Activated CD4-positive, alpha-beta T cell treated with anti-CD3 and anti-CD28 coated beads, Interleukin-2, amount 50 U/mL, for 24 hours (primary cell): ENCODE measurements around the gene HUNK.
"Not testable (repeated sequence)": the region's sequence is repeated elsewhere in the genome, so short reads cannot be mapped to it uniquely, and the experiment has no call there.

Experiments used
- DNase-seq, 2 donors: peaks; one replicate each; pipeline ENCODE4 v3.0.0-alpha.2; 2020; ENCODE audit warnings: low read depth in 1 of 2, low spot score in 1 of 2

HUNK gene

DNA sequence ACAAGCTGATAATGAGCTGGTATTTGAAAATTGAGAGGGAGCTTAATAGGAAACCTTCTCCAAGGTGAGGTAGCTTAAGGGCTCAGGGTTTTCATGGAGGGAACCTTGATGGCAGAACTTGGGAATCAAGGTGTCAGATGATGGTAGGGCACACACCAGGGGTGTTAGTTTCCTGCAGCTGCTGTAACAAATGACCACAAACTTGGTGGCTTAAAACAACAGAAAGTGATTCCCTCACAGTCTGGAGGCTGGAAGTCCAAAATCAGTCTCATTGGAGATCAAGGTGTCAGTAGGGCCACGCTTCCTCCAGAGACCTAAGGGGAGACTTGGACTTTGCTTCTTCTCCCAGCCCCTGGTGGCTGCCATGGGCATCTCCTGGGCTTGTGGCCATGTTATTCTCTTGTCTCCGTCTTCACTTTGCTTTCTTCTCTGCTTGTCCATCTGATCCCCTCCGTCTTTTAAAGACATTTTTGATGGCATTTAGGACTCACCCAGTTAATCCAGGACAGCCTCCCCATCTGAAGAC, 45.5 kb downstream of the HUNK start:
- DNase-seq, result no peak

DNA sequence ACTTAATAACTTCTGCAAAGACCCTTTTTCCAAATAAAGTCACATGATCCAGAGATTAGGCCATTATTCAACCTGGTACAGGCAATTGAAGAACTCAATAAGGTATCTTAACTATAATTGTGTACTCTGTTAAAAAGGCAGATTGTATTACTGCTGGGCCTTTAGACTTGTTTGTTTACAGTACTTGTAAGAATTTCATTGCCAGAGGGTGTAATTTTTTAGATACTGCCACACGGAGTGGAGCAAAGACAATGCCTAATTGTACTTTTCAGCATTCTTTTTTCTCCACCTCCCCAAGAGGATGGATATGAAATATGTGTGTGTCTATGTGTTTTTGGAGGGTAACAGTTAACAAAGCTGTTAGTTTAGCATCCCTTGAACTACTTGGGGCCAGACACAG, 47.5 kb downstream of the HUNK start:
- DNase-seq, result no peak

DNA sequence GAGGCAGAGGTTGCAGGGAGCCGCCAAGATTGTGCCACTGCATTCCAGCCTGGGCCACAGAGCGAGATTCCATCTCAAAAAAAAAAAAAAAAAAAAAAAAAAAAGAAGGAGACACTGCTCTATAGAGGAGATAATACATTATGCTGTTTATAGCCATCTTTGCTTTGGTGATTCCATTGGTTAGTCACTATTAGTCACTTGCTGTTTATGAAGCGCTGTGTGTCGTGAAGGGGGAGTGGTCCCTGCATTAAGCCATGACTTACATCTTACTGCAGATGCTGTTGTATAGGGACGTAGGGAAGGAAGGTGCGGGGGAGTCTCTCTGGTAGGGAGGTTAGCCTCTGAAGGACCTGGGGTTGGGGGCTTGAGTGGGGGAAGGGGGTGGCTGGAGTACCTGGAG, 48.3 kb downstream of the HUNK start:
- DNase-seq, result no peak

DNA sequence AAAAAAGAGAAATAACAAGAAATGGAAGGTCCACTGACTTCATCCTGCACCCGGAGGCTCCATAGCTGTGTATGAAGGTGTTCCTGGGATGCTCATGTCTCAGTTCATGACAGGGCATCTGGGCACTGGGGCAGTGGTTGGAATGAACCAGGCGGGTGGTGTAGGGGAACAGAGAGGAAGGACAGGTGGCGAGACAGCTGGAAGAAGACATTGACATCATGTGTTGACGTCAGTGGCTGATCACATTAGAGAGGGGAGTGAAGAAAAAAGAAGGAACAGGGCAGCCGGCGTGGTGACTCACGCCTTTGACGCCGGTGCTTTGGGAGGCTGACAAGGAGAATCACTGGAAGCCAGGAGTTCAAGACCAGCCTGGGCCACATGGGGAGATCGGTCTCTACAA, 50.1 kb downstream of the HUNK start:
- DNase-seq, result no peak

DNA sequence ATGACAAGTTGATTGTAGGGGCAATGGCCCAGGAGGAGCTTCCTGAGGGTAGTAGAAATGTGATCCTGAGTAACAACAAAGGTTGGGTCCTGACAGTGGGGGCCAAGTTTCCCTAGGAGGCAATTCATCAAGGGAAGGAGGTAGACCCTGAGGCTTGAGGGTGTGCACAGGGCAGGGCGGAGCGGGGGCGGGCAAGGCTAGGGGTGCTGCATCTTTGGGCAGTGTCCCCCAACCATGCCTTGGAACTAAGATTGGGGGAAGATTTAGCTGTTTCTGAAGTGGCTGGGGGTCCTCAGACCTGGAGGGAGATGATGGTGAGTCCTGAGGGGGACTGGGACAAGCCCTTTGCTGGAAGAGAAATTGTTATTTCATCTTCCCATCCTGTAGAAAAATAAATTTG, 50.9 kb downstream of the HUNK start:
- DNase-seq, result no peak

DNA sequence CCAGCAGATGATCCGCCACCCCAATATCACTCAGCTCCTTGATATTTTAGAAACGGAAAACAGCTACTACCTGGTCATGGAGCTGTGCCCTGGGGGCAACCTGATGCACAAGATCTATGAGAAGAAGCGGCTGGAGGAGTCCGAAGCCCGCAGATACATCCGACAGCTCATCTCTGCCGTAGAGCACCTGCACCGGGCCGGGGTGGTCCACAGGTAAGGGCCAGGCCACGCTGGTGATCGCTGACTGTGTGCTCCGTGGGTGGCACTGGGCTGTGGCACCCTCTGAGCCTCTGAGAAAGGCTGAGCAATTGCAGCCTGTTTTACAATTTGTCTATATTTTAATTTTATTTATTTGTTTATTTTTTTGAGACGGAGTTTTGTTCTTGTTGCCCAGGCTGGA, 51.7 kb downstream of the HUNK start:
- no peak for DNase-seq

DNA sequence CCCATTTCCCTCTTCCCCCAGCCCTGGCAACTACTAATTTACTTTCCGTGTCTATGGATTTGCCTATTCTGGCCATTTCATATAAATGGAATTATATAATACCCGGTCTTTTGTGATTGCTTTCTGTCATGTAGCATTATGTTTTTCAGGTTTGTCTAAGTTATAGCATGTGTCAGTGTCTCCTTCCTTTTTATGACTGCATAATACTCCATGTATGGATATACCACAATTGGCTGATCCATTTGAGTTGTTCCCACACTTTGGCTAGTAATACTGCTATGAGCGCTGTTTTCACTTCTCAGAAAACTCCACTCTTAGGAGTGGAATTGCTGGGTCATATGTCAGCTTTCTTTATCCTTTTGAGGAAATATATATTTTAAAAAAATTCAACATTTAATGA, 53.7 kb downstream of the HUNK start:
- DNase-seq, result no peak

DNA sequence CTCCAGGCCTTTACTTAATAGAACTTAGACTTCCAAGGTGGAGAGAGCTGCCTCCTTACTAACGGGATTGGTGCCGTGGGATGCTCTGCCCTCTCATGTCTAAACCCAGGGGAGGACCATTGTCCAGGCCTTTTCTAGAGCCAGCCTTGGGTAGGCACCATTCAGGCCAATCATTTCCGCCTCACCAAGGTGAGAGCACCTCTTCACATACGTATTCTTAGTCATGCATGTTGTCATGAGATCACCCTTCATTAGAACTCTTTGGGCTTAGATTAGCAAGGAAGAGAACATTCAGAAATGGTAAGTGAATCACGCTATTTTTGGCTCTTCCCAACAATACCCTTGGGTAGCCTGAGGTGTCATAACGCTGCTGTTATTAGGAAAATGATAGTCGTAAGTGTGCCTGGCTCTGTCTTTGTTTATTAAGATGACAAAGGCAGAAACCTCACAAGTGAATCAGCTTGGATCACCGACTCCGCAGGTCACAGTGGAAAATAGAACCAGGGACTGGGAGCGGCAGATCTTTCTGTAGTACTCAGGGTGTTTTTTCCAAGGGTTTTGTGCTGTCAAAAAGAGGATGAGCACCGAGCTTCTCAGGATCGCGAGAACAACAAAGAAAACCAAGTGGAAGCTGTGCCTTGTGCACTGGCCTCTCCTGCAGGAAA, 55.0 kb downstream of the HUNK start:
- DNase-seq, result no peak

DNA sequence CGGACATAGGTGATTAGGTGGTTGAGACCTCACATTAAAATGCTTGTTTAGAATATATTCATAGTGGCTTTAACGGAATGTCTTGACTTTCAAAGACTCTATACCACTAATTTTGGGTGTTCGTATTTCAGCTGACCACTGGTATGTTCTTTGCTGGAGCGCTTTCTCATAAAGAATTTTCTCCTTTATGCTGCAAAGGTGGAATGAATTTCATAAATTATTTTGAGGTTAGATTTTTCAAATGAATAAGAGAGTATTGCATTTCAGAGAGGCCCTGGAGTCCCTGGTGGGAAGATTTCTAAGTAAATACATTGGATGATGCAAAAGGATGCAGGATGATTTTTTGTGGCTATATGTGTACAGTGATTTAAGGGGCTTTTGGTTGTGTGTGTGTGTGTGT, 55.8 kb downstream of the HUNK start:
- DNase-seq, result no peak

DNA sequence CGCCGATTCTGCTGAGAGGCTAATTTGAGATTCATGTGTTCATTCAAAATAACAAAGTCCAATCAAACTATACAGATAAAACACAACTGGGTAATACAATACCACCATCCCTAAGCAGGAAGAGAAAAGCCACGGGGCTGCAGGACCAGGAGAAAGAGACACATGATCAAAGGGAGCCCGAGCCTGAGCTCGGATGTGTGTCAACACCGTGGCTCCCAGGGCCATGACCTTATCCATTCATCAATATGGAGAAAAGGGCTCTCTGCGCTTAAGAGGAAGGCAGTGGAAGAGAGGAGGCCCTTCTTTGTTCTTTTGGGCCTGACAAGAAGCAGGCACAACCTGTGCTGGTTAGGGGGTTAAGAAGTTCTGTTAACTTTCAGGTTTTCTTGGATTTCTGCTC, 56.7 kb downstream of the HUNK start:
- no peak for DNase-seq

DNA sequence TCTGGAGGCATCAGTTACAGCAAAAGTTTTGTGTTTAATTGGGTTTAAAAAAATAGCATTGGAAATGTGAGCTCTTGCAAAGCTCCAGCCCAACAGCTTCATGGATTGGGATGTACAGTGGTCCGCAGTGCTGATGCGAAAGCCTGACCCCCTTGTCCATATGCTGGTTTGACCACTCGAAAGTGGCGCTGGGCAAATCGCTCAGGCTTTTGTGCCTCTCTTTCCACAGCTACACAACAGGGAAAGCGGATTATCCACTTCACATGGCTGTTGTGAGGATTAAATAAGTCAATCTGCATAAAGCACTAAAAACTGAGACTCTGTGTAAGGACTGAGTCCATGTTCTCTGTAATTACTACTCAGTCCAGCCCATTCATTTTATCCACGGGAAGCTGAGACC, 57.2 kb downstream of the HUNK start:
- no peak for DNase-seq

DNA sequence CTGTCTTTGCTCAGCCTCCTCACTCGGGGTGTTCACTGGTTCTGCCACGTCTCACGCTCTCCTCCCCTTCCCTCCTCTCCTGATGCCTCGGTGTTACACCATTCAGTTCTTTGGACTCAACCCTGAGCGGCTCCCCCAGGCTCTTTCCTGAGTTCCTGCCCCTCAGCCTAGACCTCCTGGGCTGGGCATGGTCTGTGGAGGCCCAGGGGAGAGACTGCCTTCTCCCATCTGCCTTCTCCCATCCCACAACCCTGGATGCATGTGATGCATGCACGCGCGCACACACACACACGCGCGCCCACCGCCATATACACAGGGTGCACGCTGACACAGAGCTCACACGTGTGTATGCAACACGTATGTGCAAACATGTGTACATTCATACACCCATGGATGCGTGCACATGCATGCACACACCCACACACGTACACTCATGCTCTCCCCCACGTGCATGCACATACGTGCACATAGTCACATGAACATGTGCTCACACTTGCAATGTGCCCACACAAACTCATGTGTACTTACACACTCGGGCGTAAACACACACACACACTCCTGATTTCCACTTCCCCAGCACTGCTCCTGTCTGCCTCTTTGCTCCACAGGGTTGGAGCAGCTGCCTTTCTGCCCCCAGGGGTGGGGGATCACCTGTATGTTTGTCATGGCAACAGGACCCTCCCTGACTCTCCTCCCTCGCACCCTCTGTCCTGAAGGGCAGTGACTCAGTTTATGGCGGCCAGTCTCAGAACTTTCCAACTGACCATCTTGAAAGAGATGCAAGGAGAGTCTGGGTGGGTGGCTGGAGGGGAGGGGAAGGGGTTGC, 59.0 kb downstream of the HUNK start:
- no peak for DNase-seq

DNA sequence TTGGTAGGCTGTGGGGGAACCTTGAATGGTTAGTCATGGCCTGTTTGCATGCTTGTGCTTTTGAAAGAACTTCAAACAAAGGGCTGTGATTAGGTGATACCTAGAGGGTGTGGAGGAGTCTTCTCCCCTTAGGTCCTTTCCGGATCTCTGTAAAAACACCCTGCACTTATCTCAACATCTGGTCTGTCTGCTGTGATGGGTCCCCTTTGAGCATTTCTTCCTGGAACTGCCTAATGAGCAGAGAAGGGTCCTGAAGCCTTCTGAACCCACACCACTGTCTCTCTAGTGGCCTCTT, 59.6 kb downstream of the HUNK start:
- DNase-seq, result no peak

DNA sequence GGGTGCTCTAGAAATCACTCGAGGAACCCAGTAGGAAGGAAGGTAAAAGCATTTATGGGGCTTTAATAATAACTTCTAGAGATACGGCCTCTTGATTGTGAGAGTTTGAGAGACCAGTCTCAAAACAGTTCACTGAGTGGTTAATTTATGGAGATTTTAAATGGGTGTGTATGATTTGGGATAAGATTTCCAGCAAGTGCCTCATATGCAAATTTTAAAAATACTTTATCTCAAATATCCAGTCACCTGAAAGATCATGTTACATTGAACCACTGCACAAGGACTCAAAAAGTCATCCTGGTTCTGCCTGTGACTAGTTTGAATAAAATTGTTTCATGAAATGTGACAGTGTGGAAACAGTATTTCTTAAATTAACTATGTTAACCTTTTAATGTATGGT, 64.5 kb downstream of the HUNK start:
- no peak for DNase-seq

DNA sequence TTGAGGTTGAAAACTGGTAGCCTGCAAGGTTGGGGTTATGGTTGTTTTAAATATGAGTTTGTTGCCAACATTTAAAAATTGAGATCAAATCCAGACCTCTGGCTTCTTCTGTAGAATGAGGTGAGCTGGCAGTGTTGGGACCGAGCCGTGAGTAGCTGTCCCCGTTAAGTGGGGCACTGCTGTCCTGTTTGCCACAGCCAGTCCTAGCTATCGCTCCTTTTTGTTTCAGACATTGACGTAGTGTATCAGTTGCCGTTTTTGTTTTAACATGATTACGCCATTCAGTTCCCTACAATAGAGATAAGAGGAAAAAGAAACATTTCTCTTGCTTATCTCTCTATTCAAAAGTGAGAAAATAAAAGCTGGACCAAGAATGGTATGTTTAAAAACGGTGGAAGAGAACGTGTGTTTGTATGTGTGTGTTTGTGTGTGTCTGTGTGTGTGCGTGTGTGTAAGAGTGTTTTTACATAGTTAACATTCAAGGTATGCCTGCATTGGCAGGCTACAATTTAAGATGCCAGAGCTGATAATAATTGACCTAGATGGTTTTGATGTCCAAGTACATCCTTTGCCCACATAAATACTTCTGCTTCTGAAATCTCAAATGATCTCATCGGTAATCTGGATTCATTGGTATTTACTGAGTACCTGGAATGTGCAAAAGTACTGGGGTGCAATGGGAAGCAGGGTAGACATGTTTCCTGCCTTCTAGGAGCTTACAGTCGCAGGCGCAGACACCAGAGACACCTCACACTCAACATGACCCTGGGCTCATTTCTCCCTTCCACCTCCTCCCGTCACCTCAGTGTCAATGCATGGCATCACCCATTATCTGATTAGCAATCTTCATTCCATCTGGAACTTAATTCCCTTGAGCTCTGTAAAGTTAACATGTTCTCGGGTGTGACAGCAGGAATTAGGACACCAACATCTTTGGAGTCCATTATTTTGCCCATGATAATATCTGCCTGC, 65.8 kb downstream of the HUNK start:
- DNase-seq, result no peak

DNA sequence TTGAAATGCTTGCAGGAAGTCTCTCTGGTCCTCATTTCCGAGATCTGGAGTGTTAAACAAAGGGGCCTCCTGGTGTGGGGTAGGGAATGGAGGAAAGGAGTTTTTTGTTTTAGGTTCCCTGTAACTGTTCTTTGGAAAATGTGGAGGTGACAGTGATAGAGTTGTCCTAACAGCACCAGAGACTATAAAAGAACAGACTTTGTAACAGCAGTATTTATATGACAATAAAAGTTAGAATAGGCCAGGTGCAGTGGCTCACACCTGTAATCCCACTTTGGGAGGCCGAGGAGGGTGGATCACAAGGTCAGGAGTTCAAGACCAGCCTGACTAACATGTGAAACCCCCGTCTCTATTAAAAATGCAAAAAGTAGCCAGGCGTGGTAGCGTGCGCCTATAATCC, 68.9 kb downstream of the HUNK start:
- no peak for DNase-seq

DNA sequence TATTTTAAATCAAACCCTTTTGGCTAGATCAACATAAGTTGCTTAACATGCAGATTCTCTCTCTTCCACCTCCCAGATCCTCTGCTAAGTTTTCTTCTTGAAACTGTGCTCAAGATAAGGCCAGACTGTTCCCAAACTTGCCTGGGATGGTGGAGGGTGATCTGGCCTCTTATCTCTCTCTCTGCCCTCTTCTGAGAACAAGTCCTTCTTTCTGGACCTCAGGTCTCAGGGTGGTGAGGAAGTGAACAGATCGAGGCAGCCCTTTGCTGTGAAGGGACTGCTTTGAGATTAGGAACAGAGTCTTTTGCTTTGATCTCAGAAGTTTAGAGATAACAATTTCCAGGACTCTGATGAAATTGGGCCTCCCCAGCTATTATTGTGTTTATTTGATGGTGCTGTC, 70.7 kb downstream of the HUNK start:
- DNase-seq, result no peak

DNA sequence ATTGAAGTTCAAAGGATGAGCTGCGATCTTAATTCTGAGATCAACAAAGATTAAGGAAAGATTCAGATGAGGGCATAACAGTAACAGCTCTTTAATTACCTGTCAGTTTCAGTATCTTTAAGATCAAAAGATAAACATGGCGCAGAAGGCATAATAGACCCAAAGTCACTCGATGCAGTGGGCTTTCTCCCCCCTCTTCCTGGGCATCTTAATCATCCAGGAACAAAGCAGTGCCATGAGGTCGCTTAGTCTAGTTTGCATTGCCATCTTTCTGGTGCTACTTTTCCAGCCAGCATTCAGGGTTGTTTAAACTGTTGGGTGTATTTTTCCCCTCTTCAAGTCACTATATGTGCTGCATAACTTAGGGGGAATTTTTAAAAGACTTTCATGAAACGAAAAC, 72.3 kb downstream of the HUNK start:
- DNase-seq, result no peak

DNA sequence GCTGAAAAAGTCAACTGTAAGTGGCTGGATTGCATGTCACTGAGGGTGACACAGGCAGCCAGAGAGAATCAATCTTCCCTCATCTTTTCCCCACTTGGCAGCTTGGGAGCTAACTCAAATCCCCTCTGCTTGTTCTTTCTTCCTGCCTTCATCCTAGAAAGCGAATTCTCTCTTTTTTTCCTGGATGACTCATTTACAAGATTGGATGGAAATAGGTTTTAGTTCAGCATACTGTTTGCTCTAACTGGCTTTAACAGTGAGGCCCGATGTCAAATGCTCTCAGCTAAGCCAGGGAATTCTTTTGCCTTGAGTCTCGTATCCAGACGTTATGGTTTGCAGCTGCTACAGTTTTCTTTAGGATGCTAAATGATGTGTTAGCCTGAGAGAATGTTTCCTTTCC, 72.7 kb downstream of the HUNK start:
- DNase-seq, result no peak

DNA sequence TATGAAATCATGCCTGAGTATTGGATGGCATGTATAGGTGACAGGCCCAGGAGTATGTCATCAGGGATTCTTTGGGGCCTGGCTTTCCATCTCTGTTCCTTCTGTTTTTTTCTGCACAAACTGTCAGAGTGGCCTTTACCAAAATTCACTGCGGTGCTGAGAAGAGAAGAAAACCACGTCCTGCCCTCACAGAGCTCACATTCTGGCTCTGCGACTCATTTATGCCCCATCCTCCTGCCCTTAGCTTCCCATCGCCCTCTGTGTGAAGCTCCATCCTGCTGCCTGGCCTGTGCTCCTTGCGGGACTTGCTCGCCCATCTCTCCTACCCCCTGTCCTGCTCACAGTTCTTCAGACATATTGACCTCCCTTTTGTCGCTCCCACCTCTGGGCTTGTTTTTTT, 73.4 kb downstream of the HUNK start:
- no peak for DNase-seq

DNA sequence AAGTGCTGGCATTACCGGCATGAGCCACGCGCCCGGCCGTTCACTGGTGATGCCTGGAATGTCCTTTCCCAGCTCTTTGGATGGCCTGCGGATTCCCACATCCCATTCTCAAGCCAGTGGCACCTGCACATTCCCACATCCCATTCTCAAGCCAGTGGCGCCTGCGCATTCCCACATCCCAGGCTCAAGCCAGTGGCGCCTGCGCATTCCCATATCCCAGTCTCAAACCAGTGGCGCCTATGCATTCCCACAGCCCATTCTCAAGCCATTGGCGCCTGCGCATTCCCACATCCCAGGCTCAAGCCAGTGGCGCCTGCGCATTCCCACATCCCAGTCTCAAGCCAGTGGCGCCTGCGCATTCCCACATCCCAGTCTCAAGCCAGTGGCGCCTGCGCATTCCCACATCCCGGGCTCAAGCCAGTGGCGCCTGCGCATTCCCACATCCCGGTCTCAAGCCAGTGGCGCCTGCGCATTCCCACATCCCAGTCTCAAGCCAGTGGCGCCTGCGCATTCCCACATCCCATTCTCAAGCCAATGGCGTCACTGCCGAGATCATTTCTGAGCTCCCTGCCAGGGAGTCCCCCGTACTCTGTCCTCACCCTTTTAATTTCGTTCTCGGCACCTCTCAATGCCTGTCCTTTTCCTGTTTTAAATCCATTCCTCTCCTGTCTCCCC, 74.2 kb downstream of the HUNK start:
- DNase-seq, result not testable (repeated sequence)
